ENCODE data around the gene SLC25A33. TPM values are rescaled to one million over a fixed set of nuclear protein-coding genes. Genes with fewer than 3 reads are reported as not detected.
"Not testable (repeated sequence)": the region's sequence is repeated elsewhere in the genome, so short reads cannot be mapped to it uniquely, and the experiment has no call there.

SLC25A33 gene
- total RNA-seq, 1 donor from 2014 or later: 3.9 TPM

DNA sequence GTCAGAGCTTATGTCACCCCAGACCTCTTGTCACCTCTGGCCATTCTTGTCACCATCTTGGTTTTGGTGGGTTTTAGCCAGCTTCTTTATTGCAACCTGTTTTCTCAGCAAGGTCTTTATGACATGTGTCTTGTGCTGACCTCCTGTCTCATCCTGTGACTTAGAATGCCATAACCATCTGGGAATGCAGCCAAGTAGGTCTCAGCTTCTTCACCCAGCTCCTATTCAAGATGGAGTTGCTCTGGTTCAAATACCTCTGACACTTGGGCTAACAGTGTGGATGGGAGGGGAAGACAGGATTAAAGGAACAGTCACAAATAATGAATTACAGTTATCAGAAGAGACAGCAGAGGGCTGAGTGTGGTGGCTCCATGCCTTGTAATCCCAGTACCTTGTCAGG lies 81.8 kb downstream of the SLC25A33 start:
- no peak for DNase-seq (ENCODE audit: low spot score)

DNA sequence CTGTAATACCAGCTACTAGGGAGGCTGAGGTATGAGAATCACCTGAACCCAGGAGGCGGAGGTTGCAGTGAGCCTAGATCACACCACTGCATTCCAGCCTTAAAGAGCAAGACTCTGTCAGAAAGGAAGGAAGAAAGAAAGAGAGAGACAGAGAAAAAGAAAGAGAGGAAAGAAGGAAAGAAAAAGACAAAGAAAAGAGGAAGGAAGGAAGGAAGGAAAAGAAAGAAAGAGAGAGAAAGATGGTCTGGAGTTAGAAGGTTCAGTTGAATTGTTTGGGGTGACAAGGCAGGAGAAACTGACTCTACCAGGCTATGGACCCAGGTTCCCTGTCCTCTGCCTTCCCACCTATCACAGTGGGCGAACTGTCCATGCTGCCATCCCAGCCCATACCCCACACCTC lies 84.8 kb downstream of the SLC25A33 start:
- DNase-seq (ENCODE audit: low spot score): no peak

- DNase-seq (ENCODE audit: low spot score): not testable (repeated sequence)
Measured at GRCh38 chr1:9625030-9625429, 85.8 kb downstream of the SLC25A33 start.

GRCh38 chr1:9626201-9626608 lies 86.9 kb downstream of the SLC25A33 start:
- no peak for DNase-seq (ENCODE audit: low spot score)

GRCh38 chr1:9628541-9629444 lies 89.5 kb downstream of the SLC25A33 start:
- no peak for DNase-seq (ENCODE audit: low spot score)

GRCh38 chr1:9629445-9630201 lies 90.4 kb downstream of the SLC25A33 start:
- peak; percentile 69 for DNase-seq (ENCODE audit: low spot score)

DNA sequence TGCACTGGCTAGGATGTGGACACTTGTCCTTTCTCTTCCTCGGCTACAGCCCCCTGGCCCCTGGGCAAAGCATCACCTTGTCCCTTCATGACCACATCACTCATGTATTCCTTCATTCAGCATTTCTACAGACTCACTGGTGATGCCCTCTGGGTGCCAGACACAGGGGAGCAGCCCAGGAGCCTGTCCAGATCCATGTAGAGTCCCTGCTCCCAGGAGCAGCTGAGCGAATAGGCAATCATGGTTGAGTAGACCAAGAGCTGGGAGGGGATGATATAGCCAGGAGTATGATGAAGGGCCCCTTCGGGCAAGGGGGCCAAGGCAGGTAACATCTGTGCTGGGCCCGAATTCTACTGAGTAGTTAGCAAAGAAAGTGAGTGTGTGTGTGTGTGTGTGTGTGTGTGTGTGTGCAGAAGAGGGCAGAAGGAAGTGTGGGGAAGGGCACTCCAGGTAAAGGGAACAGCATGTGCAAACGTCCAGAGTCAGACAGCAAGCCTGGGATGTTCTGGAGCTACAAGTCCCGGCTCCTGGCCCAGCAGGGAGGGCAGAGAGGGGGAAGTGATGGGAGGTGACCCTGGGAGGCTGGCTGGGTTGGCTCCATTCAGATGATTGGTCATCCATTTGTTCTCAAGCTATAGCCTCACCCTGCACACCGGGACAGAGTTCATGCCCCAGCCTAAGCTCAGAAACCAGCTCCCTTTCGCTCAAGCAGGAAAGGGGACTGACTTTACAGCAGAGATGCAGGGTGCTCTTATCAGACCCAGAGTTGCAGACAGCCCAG lies 91.3 kb downstream of the SLC25A33 start:
- no peak for DNase-seq (ENCODE audit: low spot score)

GRCh38 chr1:9631613-9632012 lies 92.3 kb downstream of the SLC25A33 start:
- no peak for DNase-seq (ENCODE audit: low spot score)

- DNase-seq (ENCODE audit: low spot score): no peak
Measured at GRCh38 chr1:9633493-9633892, 94.2 kb downstream of the SLC25A33 start.

DNA sequence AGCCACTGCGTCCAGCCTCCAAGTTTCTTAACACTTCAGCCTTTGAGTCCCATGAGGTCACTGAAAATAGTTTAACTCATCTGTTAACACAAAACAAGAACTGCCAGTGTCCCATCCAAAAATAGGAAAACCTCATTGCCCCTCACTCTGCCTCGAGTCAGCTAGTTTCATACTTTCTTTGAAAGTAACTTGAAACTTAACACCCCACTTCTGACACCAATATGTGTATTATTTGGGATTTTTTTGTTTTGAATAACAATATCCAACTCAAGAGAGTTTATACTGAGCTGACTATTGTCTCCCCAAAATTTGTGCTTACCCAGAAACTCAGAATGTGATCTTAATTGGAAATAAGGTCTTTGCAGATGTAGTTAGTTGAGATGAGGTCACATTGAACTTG lies 95.3 kb downstream of the SLC25A33 start:
- no peak for DNase-seq (ENCODE audit: low spot score)

Other genes starting within 250 kb of the SLC25A33 start
- gene SPSB1, start 246.6 kb upstream of the SLC25A33 start, total RNA-seq: 15.1 TPM
- gene TMEM201, start 49.4 kb downstream of the SLC25A33 start, total RNA-seq: 21.0 TPM
- 7.7 TPM for gene PIK3CD, start 112.3 kb downstream of the SLC25A33 start, total RNA-seq

Data from ureter (tissue), 1 donor.